SK-N-SH (cell line): Measurements from ENCODE around the gene PEAK1. TPM values are rescaled to one million over a fixed set of nuclear protein-coding genes. Genes with fewer than 3 reads are reported as not detected.

Experiments used
- CTCF ChIA-PET: fragments of 300-600, 350-600 bp; formaldehyde crosslinking; extraction: SDS; loops from one replicate; lab custom pipeline; 2021; lab: Yijun Ruan, JAX
- POLR2A ChIA-PET: fragments of 350-600 bp; sonication (Branson Sonifier 250); formaldehyde crosslinking; extraction: SDS; loops from one replicate; lab custom pipeline; 2020; ENCODE audit warnings: antibody characterized with exemption, inconsistent platforms; lab: Yijun Ruan, JAX
- DNase-seq: peaks from one replicate; pipeline ENCODE4 v3.0.0; 2012
- H2AFZ ChIP-seq: fragments of 200-600 bp; sonication (generic); 2 replicates; pipeline ENCODE4 v1.8.1; 2016; ENCODE audit warnings: antibody characterized with exemption, mild to moderate bottlenecking, low read depth
- H3F3A ChIP-seq: fragments of 200-600 bp; sonication (generic); replicated peaks from 2 replicates; pipeline ENCODE3; 2016; ENCODE audit warnings: antibody characterized with exemption, mild to moderate bottlenecking; ENCODE audit not compliant: insufficient read depth
- H3K27ac ChIP-seq, 2 experiments: fragments of 200-500 bp in 1 of 2; fragments of 200-600 bp in 1 of 2; sonication (Bioruptor generic) in 1 of 2; sonication (generic), shearing (Covaris generic) in 1 of 2; 2 replicates each; pipeline versions ENCODE4 v1.5.1 to v1.6.1; 2014 to 2016; ENCODE audit warnings: low read depth in 2 of 2, inconsistent platforms in 1 of 2, low read length in 1 of 2, mild to moderate bottlenecking in 1 of 2, mixed read lengths in 1 of 2
- H3K27me3 ChIP-seq: fragments of 200-600 bp; sonication (generic), shearing (Covaris generic); 2 replicates; pipeline ENCODE4 v1.6.1; 2016; ENCODE audit warnings: mixed run types; ENCODE audit not compliant: insufficient read depth
- H3K36me3 ChIP-seq, 2 experiments: fragments of 200-500 bp in 1 of 2; fragments of 200-600 bp in 1 of 2; sonication (Bioruptor generic) in 1 of 2; sonication (generic) in 1 of 2; replicated peaks in 1 of 2; 2 replicates each; pipeline versions ENCODE3 to v1.5.1; 2014 to 2016; ENCODE audit warnings: low read length in 1 of 2, mild to moderate bottlenecking in 1 of 2; ENCODE audit not compliant: insufficient read depth in 2 of 2, control insufficient read depth in 1 of 2
- H3K4me1 ChIP-seq, 2 experiments: fragments of 200-500 bp in 1 of 2; fragments of 200-600 bp in 1 of 2; sonication (Bioruptor generic) in 1 of 2; sonication (generic), shearing (Covaris generic) in 1 of 2; 2 replicates each; pipeline versions ENCODE4 v1.5.1 to v1.6.1; 2014 to 2016; ENCODE audit warnings: low read depth in 1 of 2, low read length in 1 of 2, mixed run types in 1 of 2; ENCODE audit not compliant: insufficient read depth in 2 of 2, control insufficient read depth in 1 of 2
- H3K4me2 ChIP-seq: fragments of 200-600 bp; sonication (generic), shearing (Covaris generic); 2 replicates; pipeline ENCODE4 v1.6.1; 2017; ENCODE audit warnings: mixed run types
- H3K4me3 ChIP-seq, 2 experiments: fragments of 200-500 bp in 1 of 2; fragments of 200-600 bp in 1 of 2; sonication (Bioruptor generic) in 1 of 2; sonication (generic), shearing (Covaris generic) in 1 of 2; 2 replicates each; pipeline versions ENCODE4 v1.5.1 to v1.8.1; 2014 to 2016; ENCODE audit warnings: low read depth in 2 of 2, inconsistent platforms in 1 of 2, low read length in 1 of 2, mild to moderate bottlenecking in 1 of 2, mixed read lengths in 1 of 2, moderate library complexity in 1 of 2
- H3K79me2 ChIP-seq: fragments of 200-600 bp; sonication (generic); 2 replicates; pipeline ENCODE4 v1.8.1; 2017; ENCODE audit warnings: mild to moderate bottlenecking; ENCODE audit not compliant: insufficient read depth
- H3K9ac ChIP-seq: fragments of 200-600 bp; sonication (generic); 2 replicates; pipeline ENCODE4 v1.6.1; 2017; ENCODE audit warnings: mixed run types
- H3K9me2 ChIP-seq: fragments of 200-600 bp; sonication (generic); 2 replicates; pipeline ENCODE4 v1.6.1; 2017; ENCODE audit warnings: mixed run types
- H3K9me3 ChIP-seq: fragments of 200-600 bp; sonication (generic); 2 replicates; pipeline ENCODE4 v1.6.1; 2017; ENCODE audit warnings: mixed run types, mild to moderate bottlenecking, moderate library complexity
- H4K20me1 ChIP-seq: fragments of 200-600 bp; sonication (generic); 2 replicates; pipeline ENCODE4 v1.6.1; 2017; ENCODE audit warnings: mild to moderate bottlenecking, mixed run types; ENCODE audit not compliant: insufficient read depth
- CHD2 ChIP-seq: fragments of 150-350 bp; IDR thresholded peaks from 2 replicates; pipeline ENCODE4 v1.6.1; 2018; ENCODE audit warnings: low read length; ENCODE audit not compliant: partially characterized antibody
- ELF1 ChIP-seq: IDR thresholded peaks from 2 replicates; pipeline ENCODE4 v1.4.0; 2012
- FOXM1 ChIP-seq: IDR thresholded peaks from 2 replicates; pipeline ENCODE4 v1.4.0; 2012; ENCODE audit warnings: low read depth, mild to moderate bottlenecking
- JUND ChIP-seq: IDR thresholded peaks from 2 replicates; pipeline ENCODE4 v1.4.0; 2012
- MEF2A ChIP-seq: IDR thresholded peaks from 2 replicates; pipeline ENCODE4 v1.4.0; 2012; ENCODE audit warnings: low read depth, borderline replicate concordance
- RAD21 ChIP-seq: IDR thresholded peaks from 2 replicates; pipeline ENCODE4 v1.6.1; 2012; ENCODE audit warnings: mild to moderate bottlenecking, low read length
- RFX5 ChIP-seq: IDR thresholded peaks from 2 replicates; pipeline ENCODE4 v1.6.1; 2012; ENCODE audit warnings: mild to moderate bottlenecking, improper control_type of control experiment, low read length
- RXRA ChIP-seq: IDR thresholded peaks from 2 replicates; pipeline ENCODE4 v1.4.0; 2012; ENCODE audit warnings: low read depth, mild to moderate bottlenecking, borderline replicate concordance
- SIN3A ChIP-seq: IDR thresholded peaks from 2 replicates; pipeline ENCODE4 v1.6.1; 2012; ENCODE audit warnings: low read depth, mild to moderate bottlenecking, low read length, moderate library complexity, borderline replicate concordance
- TCF12 ChIP-seq: IDR thresholded peaks from 2 replicates; pipeline ENCODE4 v1.4.0; 2012
- USF2 ChIP-seq: fragments of 150-350 bp; IDR thresholded peaks from 2 replicates; pipeline ENCODE4 v1.6.1; 2017; ENCODE audit warnings: antibody characterized with exemption, low read length, low read depth, borderline replicate concordance
- YY1 ChIP-seq: IDR thresholded peaks from 2 replicates; pipeline ENCODE4 v1.4.0; 2012; ENCODE audit warnings: low read depth, mild to moderate bottlenecking
- WGBS: methylation state at CpG from one replicate; pipeline ENCODE4 v1.1.6; 2017; ENCODE audit warnings: low lambda C conversion rate; 5-methylcytosine and 5-hydroxymethylcytosine counted together
- polyA plus RNA-seq, 3 experiments: library from polyadenylated mRNA; depleted of rRNA; stranded (reverse); fragments of >200 nt; gene quantifications; 2 replicates each; pipeline ENCODE4 v1.2.3, GENCODE V29; 2012

Gene PEAK1
- polyA plus RNA-seq, 1 of the 3 experiments (the other 2 are of a cell fraction): 9.0 TPM

- H3K27me3 ChIP-seq: no peaks in the 10 kb centered on the region
- H3K4me1 ChIP-seq: no peaks in the 10 kb centered on the region
- TF ChIP-seq YY1 (no peak), TCF12 (no peak), USF2 (no peak), RFX5 (no peak), ELF1 (no peak), RXRA (no peak), MEF2A (no peak), SIN3A (no peak), RAD21 (no peak), JUND (no peak)
- TF ChIP-seq, all 33 proteins: peak for 0
- H3F3A ChIP-seq: no peaks in the 10 kb centered on the region
- no peak overlapping the region for H3K4me3 ChIP-seq
- no peaks in the 10 kb centered on the region for H3K9me3 ChIP-seq
- ChIA-PET CTCF (interaction anchor here (1.0 kb wide), 1 partner anchor 276 kb away, joined by 3 read pairs; no protein-coding TSS in a partner anchor), POLR2A (no interaction called here)
- H3K36me3 ChIP-seq: peaks cover 0 to 1% of the 10 kb centered on the region in 2 experiments
- WGBS: 81% methylated on average over 3 of the region's 5 CpGs
- peaks cover 46% of the 10 kb centered on the region for H3K79me2 ChIP-seq
- H3K9ac ChIP-seq: no peak overlapping the region
- H3K4me2 ChIP-seq: no peak overlapping the region
- no peak overlapping the region for H2AFZ ChIP-seq
- H3K27ac ChIP-seq: no peak overlapping the region
- H3K9me2 ChIP-seq: no peaks in the 10 kb centered on the region
- H4K20me1 ChIP-seq: no peaks in the 10 kb centered on the region
- no peak for DNase-seq
Observed at GRCh38 chr15:77266708-77267386, 153.1 kb downstream of the PEAK1 start.

- H3K27ac ChIP-seq: no peak overlapping the region
- no peak overlapping the region for H3K4me2 ChIP-seq
- CTCF ChIA-PET: no interaction called here
- H2AFZ ChIP-seq: no peak overlapping the region
- POLR2A ChIA-PET: no interaction called here
- DNase-seq: no peak
- H3K27me3 ChIP-seq: no peaks in the 10 kb centered on the region
- H3K4me3 ChIP-seq: no peak overlapping the region
- no peaks in the 10 kb centered on the region for H3K9me3 ChIP-seq
- no peak for TF ChIP-seq USF2
- no peak for TF ChIP-seq CHD2
- no peak for TF ChIP-seq FOXM1
- H3K9me2 ChIP-seq: peaks cover 5% of the 10 kb centered on the region; the same call in 1 of the 2 replicates
- WGBS: 90% methylated on average over 2 of the region's 2 CpGs
- H3K4me1 ChIP-seq: peaks cover 0 to 7% of the 10 kb centered on the region in 2 experiments; a peak in 2 of 4 replicates
- no peaks in the 10 kb centered on the region for H3F3A ChIP-seq
- H3K36me3 ChIP-seq: peaks cover 3 to 19% of the 10 kb centered on the region in 2 experiments
- no peaks in the 10 kb centered on the region; the same call in none of the 2 replicates for H3K79me2 ChIP-seq
- no peak overlapping the region for H3K9ac ChIP-seq
- no peaks in the 10 kb centered on the region for H4K20me1 ChIP-seq
Observed at GRCh38 chr15:77255385-77255784, 164.5 kb downstream of the PEAK1 start.
